NT2/D1 (cell line): Measurements from ENCODE around the gene NRP1.

Experiments
- YY1 ChIP-seq: IDR thresholded peaks from 2 replicates; pipeline ENCODE4 v1.6.1; 2011; ENCODE audit not compliant: insufficient read length, insufficient read depth
- ZNF274 ChIP-seq: IDR thresholded peaks from 2 replicates; pipeline ENCODE4 v1.6.1; 2011; ENCODE audit warnings: mild to moderate bottlenecking, low read depth, low read length

DNA sequence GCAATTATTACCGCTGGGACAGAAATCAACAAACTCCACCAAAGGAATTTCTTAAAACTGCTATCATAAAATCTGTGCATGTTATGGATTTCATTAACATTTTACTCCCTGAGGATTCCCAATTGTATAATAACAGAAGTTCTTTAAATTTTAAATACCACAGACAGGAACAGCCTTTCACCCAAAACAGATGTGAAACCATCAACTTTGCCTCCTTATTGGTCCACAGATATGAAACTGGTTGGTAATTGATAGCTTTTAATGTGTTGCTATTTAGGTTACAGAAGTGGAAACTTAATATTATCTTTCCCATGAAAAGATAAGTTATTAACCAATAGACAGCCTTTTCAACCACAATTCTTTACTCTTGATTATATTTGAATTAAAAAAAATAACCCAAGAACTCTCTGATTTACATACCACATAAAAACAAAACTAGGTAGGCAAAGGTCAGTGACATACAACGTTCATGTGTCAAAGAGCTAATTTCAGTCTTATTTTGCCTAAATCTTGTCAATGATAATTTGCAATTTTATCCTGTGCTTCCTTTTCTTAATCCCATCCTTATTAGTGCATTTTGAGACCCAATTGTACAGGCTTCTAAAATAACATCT lies 90.0 kb downstream of the NRP1 start:
- no peak for TF ChIP-seq ZNF274
- no peak for TF ChIP-seq YY1
